ENCODE data around the gene PEX26.
"Not testable (repeated sequence)": the region's sequence is repeated elsewhere in the genome, so short reads cannot be mapped to it uniquely, and the experiment has no call there.

The PEX26 gene

DNA sequence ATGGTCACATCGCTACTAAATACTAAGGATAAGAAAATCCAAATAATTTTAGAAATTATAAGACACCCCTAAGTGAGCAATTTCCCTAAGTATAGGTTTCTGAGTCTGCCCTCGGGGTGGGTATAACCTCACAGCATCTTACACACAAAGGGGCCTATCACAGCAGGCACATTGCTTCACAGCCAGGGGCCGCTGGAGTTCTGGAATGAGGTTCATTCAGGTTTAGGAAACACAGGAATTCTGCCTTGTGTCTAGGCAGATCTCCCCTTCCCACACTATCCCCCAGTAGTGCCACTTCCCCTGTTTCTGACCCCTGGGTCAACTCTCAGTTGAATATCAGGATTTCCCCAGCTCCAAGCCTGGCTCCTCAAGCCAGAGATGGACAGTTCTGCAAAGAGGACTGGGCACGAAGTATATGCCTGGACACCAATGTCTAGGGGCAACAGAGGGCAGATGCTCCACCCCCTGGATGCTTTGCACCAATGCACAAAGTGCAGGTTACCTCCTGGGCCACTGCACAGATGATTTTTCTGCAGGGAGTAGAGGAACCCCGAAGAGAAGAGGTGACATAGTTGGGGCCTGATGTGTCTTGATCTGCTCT lies 44.3 kb downstream of the PEX26 start:
- Histone ChIP-seq H3K27me3 (ENCODE audit: insufficient read depth, low read length) (no peaks in the 10 kb centered on the region), H3K9ac (ENCODE audit: low read depth, low read length) (no peak overlapping the region), H3K27ac (ENCODE audit: low read depth, low read length) (no peak overlapping the region), H3K9me3 (ENCODE audit: insufficient read depth, low read depth, low read length) (no peaks in the 10 kb centered on the region), H3K4me3 (ENCODE audit: low read length) (no peak overlapping the region), H3K36me3 (ENCODE audit: insufficient read depth, low read length) (no peaks in the 10 kb centered on the region), H3K4me1 (ENCODE audit: insufficient read depth, low read length) (0 out of 2 replicates have a peak, but pooled peaks cover 3% of the 10 kb centered on the region)
- WGBS = 72% methylated on average over 5 of the region's 5 CpGs

DNA sequence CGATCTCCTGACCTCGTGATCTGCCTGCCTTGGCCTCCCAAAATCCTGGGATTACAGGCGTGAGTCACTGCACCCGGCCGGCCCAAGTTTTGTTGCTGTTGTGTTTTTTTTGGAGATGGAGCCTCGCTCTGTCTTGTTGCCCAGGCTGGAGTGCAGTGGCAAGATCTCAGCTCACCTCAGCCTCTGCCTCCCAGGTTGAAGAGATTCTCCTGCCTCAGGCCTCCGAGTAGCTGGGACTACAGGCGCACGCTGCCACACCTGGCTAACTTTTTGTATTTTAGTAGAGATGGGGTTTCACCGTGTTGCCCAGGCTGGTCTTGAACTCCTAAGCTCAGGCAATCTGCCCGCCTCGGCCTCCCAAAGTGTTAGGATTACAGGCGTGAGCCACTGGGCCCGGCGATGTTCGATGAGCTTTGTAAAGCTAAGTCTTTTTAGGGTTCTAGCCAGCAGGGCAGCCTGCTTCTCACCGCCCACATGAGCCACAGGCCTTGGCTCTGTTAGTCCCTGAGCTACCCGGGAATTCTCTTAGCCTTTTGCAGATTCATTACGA lies 45.8 kb downstream of the PEX26 start:
- H3K4me3 ChIP-seq (ENCODE audit: low read length); H3K36me3 ChIP-seq (ENCODE audit: insufficient read depth, low read length); H3K9me3 ChIP-seq (ENCODE audit: insufficient read depth, low read depth, low read length); H3K4me1 ChIP-seq (ENCODE audit: insufficient read depth, low read length); H3K9ac ChIP-seq (ENCODE audit: low read depth, low read length); H3K27me3 ChIP-seq (ENCODE audit: insufficient read depth, low read length); H3K27ac ChIP-seq (ENCODE audit: low read depth, low read length): not testable (repeated sequence)
- WGBS = 95% methylated on average over 19 of the region's 19 CpGs

DNA sequence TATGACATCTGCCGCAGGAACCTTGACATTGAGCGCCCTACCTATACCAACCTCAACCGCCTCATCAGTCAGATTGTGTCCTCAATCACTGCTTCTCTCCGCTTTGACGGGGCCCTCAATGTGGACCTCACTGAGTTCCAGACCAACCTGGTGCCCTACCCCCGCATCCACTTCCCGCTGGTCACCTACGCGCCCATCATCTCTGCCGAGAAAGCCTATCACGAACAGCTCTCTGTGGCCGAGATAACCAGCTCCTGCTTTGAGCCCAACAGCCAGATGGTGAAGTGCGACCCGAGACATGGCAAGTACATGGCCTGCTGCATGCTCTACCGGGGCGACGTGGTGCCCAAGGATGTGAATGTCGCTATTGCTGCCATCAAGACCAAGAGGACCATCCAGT lies 48.8 kb downstream of the PEX26 start:
- Histone ChIP-seq H3K9me3 (ENCODE audit: insufficient read depth, low read depth, low read length) (no peaks in the 10 kb centered on the region), H3K4me3 (ENCODE audit: low read length) (no peak overlapping the region), H3K27me3 (ENCODE audit: insufficient read depth, low read length) (no peaks in the 10 kb centered on the region), H3K9ac (ENCODE audit: low read depth, low read length) (no peak overlapping the region), H3K27ac (ENCODE audit: low read depth, low read length) (no peak overlapping the region), H3K4me1 (ENCODE audit: insufficient read depth, low read length) (0 out of 2 replicates have a peak, but pooled peaks cover 1% of the 10 kb centered on the region), H3K36me3 (ENCODE audit: insufficient read depth, low read length) (no peaks in the 10 kb centered on the region)
- 95% methylated on average over 18 of the region's 18 CpGs for WGBS

DNA sequence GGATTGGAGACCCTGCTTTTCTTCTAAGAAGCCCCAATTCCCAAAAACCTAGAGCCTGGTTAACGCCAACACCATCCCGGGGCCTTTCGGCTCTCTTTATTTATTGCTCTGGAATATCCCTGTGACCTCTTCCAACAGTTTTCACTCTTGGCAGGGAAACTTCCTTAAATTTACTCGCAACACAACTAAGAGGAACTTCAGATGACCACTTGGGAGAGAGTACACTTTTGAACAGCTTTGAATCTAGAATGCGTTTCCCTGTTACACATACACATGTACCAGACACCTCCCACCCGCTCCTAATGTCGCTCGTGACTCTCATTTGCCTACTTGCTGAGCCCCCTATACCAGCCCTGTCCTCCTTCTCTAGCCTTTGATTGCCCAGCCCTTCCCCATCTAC lies 52.2 kb downstream of the PEX26 start:
- H3K4me1 ChIP-seq (ENCODE audit: insufficient read depth, low read length) = no peaks in the 10 kb centered on the region
- H3K27ac ChIP-seq (ENCODE audit: low read depth, low read length) = no peak overlapping the region
- H3K4me3 ChIP-seq (ENCODE audit: low read length) = no peak overlapping the region
- no peaks in the 10 kb centered on the region for H3K27me3 ChIP-seq (ENCODE audit: insufficient read depth, low read length)
- WGBS = 93% methylated on average over 8 of the region's 8 CpGs
- H3K9me3 ChIP-seq (ENCODE audit: insufficient read depth, low read depth, low read length) = no peaks in the 10 kb centered on the region
- H3K36me3 ChIP-seq (ENCODE audit: insufficient read depth, low read length) = no peaks in the 10 kb centered on the region
- no peak overlapping the region for H3K9ac ChIP-seq (ENCODE audit: low read depth, low read length)

GRCh38 chr22:18130699-18131429 lies 53.1 kb downstream of the PEX26 start:
- no peak overlapping the region for H3K4me3 ChIP-seq (ENCODE audit: low read length)
- H3K9me3 ChIP-seq (ENCODE audit: insufficient read depth, low read depth, low read length) = no peaks in the 10 kb centered on the region
- WGBS = 93% methylated on average over 20 of the region's 20 CpGs
- no peaks in the 10 kb centered on the region for H3K36me3 ChIP-seq (ENCODE audit: insufficient read depth, low read length)
- no peak overlapping the region for H3K9ac ChIP-seq (ENCODE audit: low read depth, low read length)
- H3K4me1 ChIP-seq (ENCODE audit: insufficient read depth, low read length) = no peaks in the 10 kb centered on the region
- no peaks in the 10 kb centered on the region for H3K27me3 ChIP-seq (ENCODE audit: insufficient read depth, low read length)
- no peak overlapping the region for H3K27ac ChIP-seq (ENCODE audit: low read depth, low read length)

DNA sequence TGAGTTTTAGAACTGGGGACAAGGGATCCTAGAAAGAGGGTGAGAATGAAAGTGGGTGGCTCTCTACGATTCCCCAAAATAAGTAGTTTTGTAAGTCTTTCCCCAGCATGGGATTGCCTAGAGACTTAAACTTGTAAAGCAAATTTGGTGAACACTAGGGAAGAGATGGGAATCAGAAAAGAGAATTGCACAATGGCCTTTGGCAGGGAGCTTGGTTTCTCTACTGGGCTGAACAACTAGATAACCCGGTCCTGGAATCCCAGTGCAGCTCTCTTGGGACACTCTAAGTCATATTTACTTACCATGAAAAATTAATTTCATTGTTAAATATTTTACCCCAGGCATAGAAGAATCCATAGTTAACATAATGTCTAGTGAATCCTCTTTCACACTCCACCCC lies 55.7 kb downstream of the PEX26 start:
- Histone ChIP-seq H3K27ac (ENCODE audit: low read depth, low read length) (no peak overlapping the region), H3K9ac (ENCODE audit: low read depth, low read length) (no peak overlapping the region), H3K9me3 (ENCODE audit: insufficient read depth, low read depth, low read length) (no peaks in the 10 kb centered on the region), H3K36me3 (ENCODE audit: insufficient read depth, low read length) (no peaks in the 10 kb centered on the region), H3K27me3 (ENCODE audit: insufficient read depth, low read length) (no peaks in the 10 kb centered on the region), H3K4me1 (ENCODE audit: insufficient read depth, low read length) (no peaks in the 10 kb centered on the region), H3K4me3 (ENCODE audit: low read length) (no peak overlapping the region)
- WGBS = 88% methylated on average over 2 of the region's 2 CpGs

DNA sequence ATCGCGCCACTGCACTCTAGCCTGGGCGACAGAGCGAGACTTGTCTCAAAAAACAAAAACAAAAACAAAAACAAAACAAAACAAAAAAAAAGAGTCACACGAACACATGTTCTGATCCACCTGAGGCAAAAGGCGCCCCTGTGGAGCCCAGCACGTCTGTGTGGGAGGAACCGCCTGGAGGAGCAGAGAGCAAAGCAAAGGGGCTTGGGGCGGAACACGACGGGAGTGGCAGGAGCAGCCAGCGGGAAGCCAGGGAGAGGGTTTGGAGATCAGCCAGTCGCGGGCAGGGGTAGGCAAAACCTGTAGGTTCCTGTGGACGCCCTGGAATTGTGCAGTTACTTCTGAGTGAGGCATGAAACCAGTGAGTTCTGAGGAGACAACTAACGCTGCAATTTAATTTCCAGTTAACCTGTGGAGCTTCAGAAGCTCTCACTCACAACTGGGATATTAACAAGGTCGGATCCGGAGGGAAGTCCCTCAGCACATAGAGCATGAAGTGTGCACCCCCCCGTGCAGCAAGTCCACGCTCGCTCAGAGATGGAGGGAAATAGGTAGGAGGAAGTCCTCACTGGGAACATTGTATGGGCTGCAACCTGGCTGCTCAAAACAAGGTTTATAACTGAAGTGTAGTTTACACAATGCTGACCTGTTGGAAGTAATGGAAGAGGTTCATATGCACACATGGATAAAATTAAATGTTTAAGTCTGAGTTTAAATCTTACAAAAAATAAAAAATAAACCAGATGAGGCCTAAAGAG lies 59.0 kb downstream of the PEX26 start:
- H3K9ac ChIP-seq (ENCODE audit: low read depth, low read length) = no peak overlapping the region
- no peaks in the 10 kb centered on the region for H3K27me3 ChIP-seq (ENCODE audit: insufficient read depth, low read length)
- no peak overlapping the region for H3K27ac ChIP-seq (ENCODE audit: low read depth, low read length)
- no peaks in the 10 kb centered on the region for H3K4me1 ChIP-seq (ENCODE audit: insufficient read depth, low read length)
- H3K4me3 ChIP-seq (ENCODE audit: low read length) = no peak overlapping the region
- 89% methylated on average over 21 of the region's 21 CpGs for WGBS
- no peaks in the 10 kb centered on the region for H3K9me3 ChIP-seq (ENCODE audit: insufficient read depth, low read depth, low read length)
- no peaks in the 10 kb centered on the region for H3K36me3 ChIP-seq (ENCODE audit: insufficient read depth, low read length)

DNA sequence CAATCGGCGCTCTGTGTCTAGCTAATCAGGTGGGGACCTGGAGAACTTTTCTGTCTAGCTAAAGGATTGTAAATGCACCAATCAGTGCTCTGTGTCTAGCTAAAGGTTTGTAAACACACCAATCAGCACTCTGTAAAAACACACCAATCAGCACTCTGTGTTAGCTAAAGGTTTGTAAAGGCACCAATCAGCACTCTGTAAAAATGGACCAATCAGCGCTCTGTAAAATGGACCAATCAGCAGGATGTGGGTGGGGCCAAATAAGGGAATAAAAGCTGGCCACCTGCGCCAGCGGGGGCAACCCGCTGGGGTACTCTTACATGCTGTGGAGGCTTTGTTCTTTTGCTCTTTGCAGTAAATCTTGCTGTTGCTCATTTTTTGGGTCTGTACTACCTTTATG lies 63.2 kb downstream of the PEX26 start:
- H3K36me3 ChIP-seq (ENCODE audit: insufficient read depth, low read length); H3K27ac ChIP-seq (ENCODE audit: low read depth, low read length); H3K9me3 ChIP-seq (ENCODE audit: insufficient read depth, low read depth, low read length); H3K9ac ChIP-seq (ENCODE audit: low read depth, low read length); H3K4me3 ChIP-seq (ENCODE audit: low read length); H3K4me1 ChIP-seq (ENCODE audit: insufficient read depth, low read length); H3K27me3 ChIP-seq (ENCODE audit: insufficient read depth, low read length): not testable (repeated sequence)
- WGBS = 94% methylated on average over 6 of the region's 6 CpGs

DNA sequence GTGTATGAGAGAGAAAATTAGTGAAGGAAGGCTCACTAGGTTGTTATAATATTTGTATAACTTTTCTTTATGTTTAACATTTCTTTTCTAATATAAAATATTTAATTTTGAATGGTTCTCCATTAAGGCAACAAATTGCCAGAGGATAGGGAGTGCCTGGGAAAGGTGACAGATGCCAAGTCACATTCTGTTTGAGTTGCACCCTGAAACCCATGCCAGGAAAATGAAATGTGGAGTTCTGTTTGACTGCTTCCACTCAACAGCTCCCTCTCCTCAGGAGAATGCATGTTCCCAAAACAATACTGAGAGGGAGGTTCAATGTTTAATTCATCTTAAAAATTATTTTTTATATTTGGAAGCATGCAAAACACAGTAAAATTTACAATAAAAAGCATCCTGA lies 66.3 kb downstream of the PEX26 start:
- H3K27me3 ChIP-seq (ENCODE audit: insufficient read depth, low read length) = peaks cover 11% of the 10 kb centered on the region
- no peak overlapping the region for H3K4me3 ChIP-seq (ENCODE audit: low read length)
- no peaks in the 10 kb centered on the region for H3K9me3 ChIP-seq (ENCODE audit: insufficient read depth, low read depth, low read length)
- no peaks in the 10 kb centered on the region for H3K36me3 ChIP-seq (ENCODE audit: insufficient read depth, low read length)
- no peaks in the 10 kb centered on the region for H3K4me1 ChIP-seq (ENCODE audit: insufficient read depth, low read length)
- H3K27ac ChIP-seq (ENCODE audit: low read depth, low read length) = no peak overlapping the region
- H3K9ac ChIP-seq (ENCODE audit: low read depth, low read length) = no peak overlapping the region

GRCh38 chr22:18145676-18146388 lies 68.0 kb downstream of the PEX26 start:
- Histone ChIP-seq H3K4me3 (ENCODE audit: low read length) (no peak overlapping the region), H3K27ac (ENCODE audit: low read depth, low read length) (no peak overlapping the region), H3K4me1 (ENCODE audit: insufficient read depth, low read length) (no peaks in the 10 kb centered on the region), H3K9me3 (ENCODE audit: insufficient read depth, low read depth, low read length) (no peaks in the 10 kb centered on the region), H3K27me3 (ENCODE audit: insufficient read depth, low read length) (peaks cover 27% of the 10 kb centered on the region), H3K9ac (ENCODE audit: low read depth, low read length) (no peak overlapping the region), H3K36me3 (ENCODE audit: insufficient read depth, low read length) (no peaks in the 10 kb centered on the region)
- 94% methylated on average over 21 of the region's 23 CpGs for WGBS

DNA sequence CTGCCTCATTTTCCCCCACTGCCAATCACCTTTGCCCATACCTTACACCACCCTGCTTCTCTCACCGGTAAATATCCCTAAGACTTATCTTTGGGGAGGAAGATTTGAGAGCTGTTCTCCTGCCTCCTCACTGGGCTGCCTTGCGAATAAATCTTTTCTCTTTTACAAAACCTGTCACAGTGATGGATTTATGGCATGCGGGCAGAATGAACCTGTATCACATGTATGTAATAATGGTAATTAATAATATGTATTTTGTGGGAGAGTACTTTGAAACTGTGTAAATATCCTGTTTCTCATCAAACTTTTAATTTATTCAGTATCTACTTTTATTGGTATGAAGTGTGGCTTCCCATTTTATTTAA lies 68.6 kb downstream of the PEX26 start:
- H3K9ac ChIP-seq (ENCODE audit: low read depth, low read length) = no peak overlapping the region
- H3K27me3 ChIP-seq (ENCODE audit: insufficient read depth, low read length) = peaks cover 30% of the 10 kb centered on the region
- no peak overlapping the region for H3K27ac ChIP-seq (ENCODE audit: low read depth, low read length)
- H3K36me3 ChIP-seq (ENCODE audit: insufficient read depth, low read length) = no peaks in the 10 kb centered on the region
- no peaks in the 10 kb centered on the region for H3K9me3 ChIP-seq (ENCODE audit: insufficient read depth, low read depth, low read length)
- no peak overlapping the region for H3K4me3 ChIP-seq (ENCODE audit: low read length)
- H3K4me1 ChIP-seq (ENCODE audit: insufficient read depth, low read length) = no peaks in the 10 kb centered on the region
- WGBS = 96% methylated on average over 3 of the region's 3 CpGs

Measured in HUES64 (cell line).